Smooth muscle cell of the brain vasculature (primary cell): Measurements from ENCODE around the gene BCKDHA.
"Not testable (repeated sequence)": the region's sequence is repeated elsewhere in the genome, so short reads cannot be mapped to it uniquely, and the experiment has no call there.

ENCODE experiments used
- DNase-seq: peaks from one replicate; pipeline ENCODE4 v3.0.0-alpha.2; 2012; ENCODE audit warnings: low read depth, low spot score

BCKDHA gene

GRCh38 chr19:41366089-41366488 lies 31.5 kb upstream of the BCKDHA start:
- DNase-seq: no peak

GRCh38 chr19:41367848-41368301 lies 29.7 kb upstream of the BCKDHA start:
- DNase-seq: no peak

GRCh38 chr19:41369769-41370168 lies 27.8 kb upstream of the BCKDHA start:
- no peak for DNase-seq

- DNase-seq: not testable (repeated sequence)
Measured at GRCh38 chr19:41371119-41371518, 26.5 kb upstream of the BCKDHA start.

GRCh38 chr19:41371541-41371940 lies 26.1 kb upstream of the BCKDHA start:
- no peak for DNase-seq

- no peak for DNase-seq
Measured at GRCh38 chr19:41372501-41372900, 25.1 kb upstream of the BCKDHA start.

- DNase-seq: peak; percentile 93
Measured at GRCh38 chr19:41373993-41374392, 23.6 kb upstream of the BCKDHA start.

GRCh38 chr19:41376241-41376997 lies 21.2 kb upstream of the BCKDHA start, which contains the start of gene TMEM91:
Gene TMEM91 (plus strand): TSS chr19:41376533. CDS start chr19:41378310, 1,777 bp downstream.
- DNase-seq: no peak

GRCh38 chr19:41376998-41377365 lies 20.6 kb upstream of the BCKDHA start:
- no peak for DNase-seq

- DNase-seq: no peak
Measured at GRCh38 chr19:41377977-41378709, 19.5 kb upstream of the BCKDHA start.

GRCh38 chr19:41381536-41381935 lies 16.1 kb upstream of the BCKDHA start:
- DNase-seq: not testable (repeated sequence)

GRCh38 chr19:41384351-41384750 lies 13.3 kb upstream of the BCKDHA start:
- no peak for DNase-seq

- no peak for DNase-seq
Measured at GRCh38 chr19:41386442-41386841, 11.2 kb upstream of the BCKDHA start.

GRCh38 chr19:41391618-41392017 lies 6.0 kb upstream of the BCKDHA start:
- DNase-seq: no peak

- no peak for DNase-seq
Measured at GRCh38 chr19:41392775-41393174, 4.8 kb upstream of the BCKDHA start.

GRCh38 chr19:41395355-41395754 lies 2.3 kb upstream of the BCKDHA start:
- no peak for DNase-seq

- no peak for DNase-seq
Measured at GRCh38 chr19:41398050-41398418, 416 bp downstream of the BCKDHA start.

- DNase-seq: no peak
Measured at GRCh38 chr19:41398598-41398997, 980 bp downstream of the BCKDHA start.

- DNase-seq: no peak
Measured at GRCh38 chr19:41399091-41399490, 1.5 kb downstream of the BCKDHA start.

GRCh38 chr19:41399525-41399924 lies 1.9 kb downstream of the BCKDHA start:
- no peak for DNase-seq

GRCh38 chr19:41401483-41401882 lies 3.9 kb downstream of the BCKDHA start:
- DNase-seq: no peak

- no peak for DNase-seq
Measured at GRCh38 chr19:41402010-41402409, 4.4 kb downstream of the BCKDHA start.
